Type B pancreatic cell (in vitro differentiated cells): ENCODE measurements around the gene ANKRD66. TPM values are rescaled to one million over a fixed set of nuclear protein-coding genes. Genes with fewer than 3 reads are reported as not detected.

ENCODE experiments used
- DNase-seq: peaks from one replicate; pipeline ENCODE4 v3.0.0; 2021; ENCODE audit warnings: mixed read lengths; ENCODE audit not compliant: unreplicated experiment; ENCODE audit errors: extremely low spot score
- H3K27ac Mint-ChIP-seq: 2 replicates; pipeline ENCODE4 v1.8.0; 2021; ENCODE audit warnings: mild to moderate bottlenecking, mixed read lengths
- H3K27me3 Mint-ChIP-seq: 2 replicates; pipeline ENCODE4 v1.8.0; 2021; ENCODE audit warnings: mixed read lengths
- H3K36me3 Mint-ChIP-seq: 2 replicates; pipeline ENCODE4 v1.8.0; 2021; ENCODE audit warnings: mixed read lengths
- H3K4me1 Mint-ChIP-seq: one replicate; pipeline ENCODE4 v1.8.0; 2021; ENCODE audit warnings: mixed read lengths; ENCODE audit not compliant: unreplicated experiment
- H3K4me3 Mint-ChIP-seq: 2 replicates; pipeline ENCODE4 v1.8.0; 2021; ENCODE audit warnings: mild to moderate bottlenecking, mixed read lengths
- H3K9me3 Mint-ChIP-seq: 2 replicates; pipeline ENCODE4 v1.8.0; 2021; ENCODE audit warnings: mixed read lengths
- CTCF ChIP-seq: fragments of 200-600 bp; sonication (generic); conservative IDR thresholded peaks from 2 replicates; pipeline ENCODE4 v1.5.0; 2021; ENCODE audit warnings: antibody characterized with exemption, mild to moderate bottlenecking
- total RNA-seq: library from RNA; stranded (reverse); gene quantifications from 2 replicates; pipeline ENCODE4 v1.2.1, GENCODE V29; 2021; ENCODE audit warnings: low replicate concordance

The ANKRD66 gene
- total RNA-seq, 1 donor from 2014 or later: 0.34 TPM

- no peaks in the 10 kb centered on the region for H3K36me3 Mint-ChIP-seq
- DNase-seq: no peak
- no peak overlapping the region for H3K4me3 Mint-ChIP-seq
- no peaks in the 10 kb centered on the region for H3K9me3 Mint-ChIP-seq
- no peaks in the 10 kb centered on the region for H3K27me3 Mint-ChIP-seq
- no peak overlapping the region for H3K27ac Mint-ChIP-seq
- H3K4me1 Mint-ChIP-seq: no peaks in the 10 kb centered on the region
- TF ChIP-seq CTCF: no peak
Measured at GRCh38 chr6:46784535-46784934, 37.8 kb downstream of the ANKRD66 start.

GRCh38 chr6:46787871-46788540, 41.3 kb downstream of the ANKRD66 start:
- Mint-ChIP-seq H3K9me3 (no peaks in the 10 kb centered on the region), H3K27ac (no peak overlapping the region), H3K27me3 (no peaks in the 10 kb centered on the region), H3K36me3 (no peaks in the 10 kb centered on the region), H3K4me3 (no peak overlapping the region), H3K4me1 (no peaks in the 10 kb centered on the region)
- no peak for DNase-seq
- no peak for TF ChIP-seq CTCF

- Mint-ChIP-seq H3K4me1 (no peaks in the 10 kb centered on the region), H3K4me3 (no peak overlapping the region), H3K27me3 (no peaks in the 10 kb centered on the region), H3K27ac (no peak overlapping the region), H3K9me3 (no peaks in the 10 kb centered on the region), H3K36me3 (no peaks in the 10 kb centered on the region)
- TF ChIP-seq CTCF: no peak
- no peak for DNase-seq
Measured at GRCh38 chr6:46788791-46789190, 42.1 kb downstream of the ANKRD66 start.

GRCh38 chr6:46789434-46790354, 43.0 kb downstream of the ANKRD66 start:
- Mint-ChIP-seq H3K36me3 (no peaks in the 10 kb centered on the region), H3K4me1 (no peaks in the 10 kb centered on the region), H3K27ac (peak overlapping the region; percentile 73), H3K4me3 (no peak overlapping the region), H3K9me3 (no peaks in the 10 kb centered on the region), H3K27me3 (no peaks in the 10 kb centered on the region)
- no peak for DNase-seq
- TF ChIP-seq CTCF: no peak

GRCh38 chr6:46790355-46790874, 43.7 kb downstream of the ANKRD66 start:
- H3K4me3 Mint-ChIP-seq: no peak overlapping the region
- H3K36me3 Mint-ChIP-seq: no peaks in the 10 kb centered on the region
- no peaks in the 10 kb centered on the region for H3K27me3 Mint-ChIP-seq
- DNase-seq: no peak
- no peaks in the 10 kb centered on the region for H3K4me1 Mint-ChIP-seq
- peak overlapping the region; percentile 73 for H3K27ac Mint-ChIP-seq
- H3K9me3 Mint-ChIP-seq: no peaks in the 10 kb centered on the region
- TF ChIP-seq CTCF: no peak
